ENCODE measurements around the gene GPC6. TPM values are rescaled to one million over a fixed set of nuclear protein-coding genes. Genes with fewer than 3 reads are reported as not detected.
A peak's percentile ranks its signal among the peaks of the same experiment; 100 is the strongest.

GPC6 gene
- total RNA-seq, 4 donors from 2014 or later: 2.7 to 5.7 (median 4.4) TPM

DNA sequence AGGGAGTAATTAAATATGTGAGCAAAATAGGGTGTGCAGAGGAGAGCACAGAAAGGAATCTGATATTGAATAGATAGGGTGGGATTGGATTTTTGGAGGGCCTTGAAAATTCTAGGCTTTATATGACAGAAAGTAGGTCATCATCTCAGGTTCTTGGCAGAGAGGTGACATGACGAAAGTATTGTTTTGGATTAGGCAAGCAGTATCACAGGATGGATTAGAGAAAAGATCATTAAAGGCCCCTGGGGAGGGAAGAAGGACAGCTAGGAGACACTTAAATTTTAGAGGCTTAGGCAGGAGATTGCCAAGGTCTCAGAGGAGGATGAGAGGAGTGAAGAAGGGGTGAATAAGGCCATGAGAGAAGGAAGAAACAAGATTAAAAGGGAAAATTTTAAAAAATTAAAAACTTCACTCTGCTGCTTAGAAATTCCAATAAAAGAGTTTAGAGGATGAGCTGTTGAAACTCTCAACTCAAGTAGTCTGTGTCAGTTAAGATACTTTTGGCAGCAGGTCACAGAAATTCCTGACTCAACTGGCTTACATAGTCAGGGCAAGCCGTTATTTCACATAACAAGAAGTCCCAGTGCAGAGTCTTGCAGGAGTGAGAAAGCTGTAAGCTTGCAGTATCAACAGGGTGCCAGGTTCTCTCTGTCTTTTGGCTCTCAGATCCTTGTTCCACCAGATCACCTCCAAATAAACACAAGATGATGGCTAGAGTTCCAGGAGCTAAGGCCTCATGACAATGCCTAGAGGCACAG is 8.8 kb downstream of the GPC6 start:
- 34% methylated on average over 2 of the region's 2 CpGs for WGBS
- TF ChIP-seq POLR2AphosphoS5 (IDR thresholded peaks at IDR 0.05) (no peak), EP300 (IDR thresholded peaks at IDR 0.05) (no peak), POLR2A (IDR thresholded peaks at IDR 0.05) (no peak)
- TF ChIP-seq, protein P1, sequence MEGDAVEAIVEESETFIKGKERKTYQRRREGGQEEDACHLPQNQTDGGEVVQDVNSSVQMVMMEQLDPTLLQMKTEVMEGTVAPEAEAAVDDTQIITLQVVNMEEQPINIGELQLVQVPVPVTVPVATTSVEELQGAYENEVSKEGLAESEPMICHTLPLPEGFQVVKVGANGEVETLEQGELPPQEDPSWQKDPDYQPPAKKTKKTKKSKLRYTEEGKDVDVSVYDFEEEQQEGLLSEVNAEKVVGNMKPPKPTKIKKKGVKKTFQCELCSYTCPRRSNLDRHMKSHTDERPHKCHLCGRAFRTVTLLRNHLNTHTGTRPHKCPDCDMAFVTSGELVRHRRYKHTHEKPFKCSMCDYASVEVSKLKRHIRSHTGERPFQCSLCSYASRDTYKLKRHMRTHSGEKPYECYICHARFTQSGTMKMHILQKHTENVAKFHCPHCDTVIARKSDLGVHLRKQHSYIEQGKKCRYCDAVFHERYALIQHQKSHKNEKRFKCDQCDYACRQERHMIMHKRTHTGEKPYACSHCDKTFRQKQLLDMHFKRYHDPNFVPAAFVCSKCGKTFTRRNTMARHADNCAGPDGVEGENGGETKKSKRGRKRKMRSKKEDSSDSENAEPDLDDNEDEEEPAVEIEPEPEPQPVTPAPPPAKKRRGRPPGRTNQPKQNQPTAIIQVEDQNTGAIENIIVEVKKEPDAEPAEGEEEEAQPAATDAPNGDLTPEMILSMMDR (IDR thresholded peaks at IDR 0.05): no peak

DNA sequence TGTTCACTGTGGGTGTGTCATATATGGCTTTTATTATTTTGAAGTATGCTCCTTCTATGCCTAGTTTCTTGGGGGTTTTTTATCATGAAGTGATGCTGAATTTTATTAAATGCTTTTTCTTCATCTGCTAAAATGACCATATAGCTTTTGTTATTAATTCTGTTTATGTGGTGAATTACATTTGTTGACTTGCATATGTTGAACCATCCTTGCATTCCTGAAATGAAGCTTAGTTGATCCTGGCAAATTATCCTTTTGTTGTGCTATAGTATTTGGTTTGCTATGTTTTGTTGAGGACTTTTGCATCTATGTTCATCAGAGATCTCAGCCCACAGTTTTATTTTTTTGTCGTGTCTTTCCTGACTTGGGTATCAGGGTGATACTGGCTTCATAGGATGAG is 12.1 kb downstream of the GPC6 start:
- H3K4me3 ChIP-seq: no peak overlapping the region
- DNase-seq (ENCODE audit: low spot score in 2 of 2): no peak
- no peaks in the 10 kb centered on the region for H3K27me3 ChIP-seq
- TF ChIP-seq, protein P1 (IDR thresholded peaks at IDR 0.05): no peak
- TF ChIP-seq EP300 (IDR thresholded peaks at IDR 0.05) (no peak), POLR2A (IDR thresholded peaks at IDR 0.05) (no peak), POLR2AphosphoS5 (IDR thresholded peaks at IDR 0.05) (no peak)
- peaks cover 6% of the 10 kb centered on the region for H3K9me3 ChIP-seq
- no peaks in the 10 kb centered on the region for H3K36me3 ChIP-seq
- no peak overlapping the region for H3K27ac ChIP-seq
- no peaks in the 10 kb centered on the region for H3K4me1 ChIP-seq
- 97% methylated on average over 1 of the region's 1 CpG for WGBS

More for the DNA sequence above, 8.8 kb downstream of the GPC6 start:
- Histone ChIP-seq H3K36me3 (no peaks in the 10 kb centered on the region), H3K4me3 (no peak overlapping the region), H3K4me1 (no peaks in the 10 kb centered on the region), H3K9me3 (peaks cover 6% of the 10 kb centered on the region), H3K27ac (no peak overlapping the region), H3K27me3 (no peaks in the 10 kb centered on the region)
- DNase-seq (ENCODE audit: low spot score in 2 of 2): no peak

DNA sequence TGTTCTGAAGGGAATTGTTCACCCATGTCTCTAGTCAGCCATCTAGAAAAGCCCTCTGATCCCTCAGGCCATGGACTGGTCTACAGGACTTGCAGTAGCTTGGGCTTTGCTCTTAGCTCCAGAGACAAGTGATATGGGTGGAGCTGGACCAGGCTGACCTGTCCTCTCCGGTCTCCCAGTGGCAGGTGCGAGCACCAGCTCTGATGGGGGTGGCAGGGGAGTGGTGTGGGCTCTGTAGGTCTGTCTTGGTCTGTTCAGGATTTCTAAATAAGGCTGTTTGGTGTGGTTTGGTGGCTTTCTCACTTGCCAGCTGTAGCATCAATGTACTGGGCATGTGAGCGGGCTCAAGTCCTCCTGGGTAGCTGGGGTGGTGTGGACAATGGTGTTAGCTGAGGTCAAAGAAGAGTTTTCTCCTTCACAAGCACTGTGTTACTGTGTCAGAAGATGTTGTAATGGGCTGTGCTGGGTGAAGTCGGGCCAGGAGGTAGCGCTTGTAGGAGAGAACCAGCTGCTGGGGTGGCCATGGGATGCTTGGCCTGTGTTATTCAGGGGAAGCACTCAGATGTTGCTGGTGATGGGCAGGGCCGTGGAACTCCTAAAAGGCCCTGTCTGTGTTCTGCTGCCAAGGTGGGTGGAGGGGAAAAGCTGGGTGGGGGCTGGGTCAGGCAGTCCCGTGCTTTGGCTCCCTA is 16.9 kb downstream of the GPC6 start:
- WGBS: 81% methylated on average over 7 of the region's 7 CpGs
- H3K4me1 ChIP-seq: peaks cover 6% of the 10 kb centered on the region
- no peaks in the 10 kb centered on the region for H3K36me3 ChIP-seq
- H3K4me3 ChIP-seq: peak overlapping the region; percentile 29
- no peak for DNase-seq (ENCODE audit: low spot score in 2 of 2)
- TF ChIP-seq POLR2A (IDR thresholded peaks at IDR 0.05): no peak
- TF ChIP-seq EP300 (IDR thresholded peaks at IDR 0.05): no peak
- TF ChIP-seq, protein P1 (IDR thresholded peaks at IDR 0.05): no peak
- no peak for TF ChIP-seq POLR2AphosphoS5 (IDR thresholded peaks at IDR 0.05)
- H3K27ac ChIP-seq: no peak overlapping the region
- H3K9me3 ChIP-seq: peaks cover 6% of the 10 kb centered on the region
- no peaks in the 10 kb centered on the region for H3K27me3 ChIP-seq

DNA sequence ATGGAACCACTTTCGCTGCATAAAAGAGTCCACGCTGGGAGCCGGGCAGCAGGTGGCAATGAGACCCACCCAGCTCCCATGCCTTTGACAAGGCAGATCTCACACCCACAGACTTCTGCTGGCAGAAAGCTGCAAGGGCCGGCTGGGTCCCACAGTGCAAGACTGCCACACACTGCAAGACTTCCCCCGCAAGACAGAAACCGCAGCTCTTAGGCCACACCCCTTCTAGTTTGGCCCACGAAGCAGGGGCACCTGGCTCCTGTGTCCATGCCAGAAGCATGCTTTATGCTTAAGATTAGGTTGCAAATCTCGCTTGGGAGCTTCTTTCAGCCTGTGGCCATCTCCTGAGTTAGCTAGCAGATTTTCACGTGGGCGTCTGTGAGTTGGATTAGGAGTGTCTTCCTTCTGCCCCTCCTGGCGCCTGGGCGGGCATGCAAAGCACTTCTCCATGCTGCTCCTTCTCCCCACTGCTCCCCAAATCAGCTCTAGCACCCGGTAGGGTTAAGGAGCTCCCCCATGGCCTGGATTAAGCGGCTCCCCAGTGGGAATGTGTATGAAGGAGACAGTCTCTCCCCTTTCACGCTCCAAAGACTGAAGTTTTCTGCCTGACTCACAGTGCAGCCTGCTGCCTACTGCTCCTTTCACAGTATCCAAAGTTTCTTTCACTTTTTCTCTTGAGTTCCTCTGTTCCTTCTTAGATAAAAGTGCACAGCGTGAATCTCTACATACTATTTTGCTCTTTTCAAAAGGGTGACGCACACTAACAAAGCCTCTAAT is 17.7 kb downstream of the GPC6 start:
- H3K27ac ChIP-seq: no peak overlapping the region
- no peaks in the 10 kb centered on the region for H3K27me3 ChIP-seq
- peak overlapping the region; percentile 29 for H3K4me3 ChIP-seq
- TF ChIP-seq POLR2A (IDR thresholded peaks at IDR 0.05) (no peak), EP300 (IDR thresholded peaks at IDR 0.05) (no peak), POLR2AphosphoS5 (IDR thresholded peaks at IDR 0.05) (no peak)
- TF ChIP-seq, protein P1 (IDR thresholded peaks at IDR 0.05): no peak
- DNase-seq (ENCODE audit: low spot score in 2 of 2): peak in 1 of 2 donors; percentile 57
- H3K36me3 ChIP-seq: no peaks in the 10 kb centered on the region
- H3K4me1 ChIP-seq: peaks cover 6% of the 10 kb centered on the region
- H3K9me3 ChIP-seq: peaks cover 4% of the 10 kb centered on the region
- WGBS: 40% methylated on average over 16 of the region's 17 CpGs

DNA sequence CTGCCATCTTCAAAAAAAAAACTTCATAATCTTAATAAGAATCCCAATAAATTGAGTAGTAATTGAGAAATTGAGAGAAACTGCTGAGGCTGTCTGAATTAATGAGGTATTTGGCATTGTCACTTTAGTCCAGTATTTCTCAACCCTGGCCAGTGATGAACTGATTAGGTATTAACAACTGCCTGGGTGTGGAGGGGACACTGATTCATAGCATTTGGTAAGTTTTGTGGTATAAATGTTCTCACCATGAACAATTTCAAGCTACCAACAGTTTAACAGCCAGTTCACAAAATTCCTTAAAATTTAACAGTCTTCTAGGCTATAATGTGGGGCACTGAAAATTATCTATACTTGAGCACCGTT is 18.3 kb downstream of the GPC6 start:
- TF ChIP-seq EP300 (IDR thresholded peaks at IDR 0.05): no peak
- TF ChIP-seq POLR2A (IDR thresholded peaks at IDR 0.05): no peak
- TF ChIP-seq, protein P1 (IDR thresholded peaks at IDR 0.05): no peak
- TF ChIP-seq POLR2AphosphoS5 (IDR thresholded peaks at IDR 0.05): no peak
- Histone ChIP-seq H3K27me3 (no peaks in the 10 kb centered on the region), H3K4me3 (peak overlapping the region; percentile 29), H3K27ac (no peak overlapping the region), H3K4me1 (peaks cover 6% of the 10 kb centered on the region), H3K9me3 (no peaks in the 10 kb centered on the region), H3K36me3 (no peaks in the 10 kb centered on the region)
- 62% methylated on average over 1 of the region's 1 CpG for WGBS
- no peak for DNase-seq (ENCODE audit: low spot score in 2 of 2)

All from suprapubic skin (tissue), 4 donors.